Stimulated activated CD8-positive, alpha-beta memory T cell treated with anti-CD3 and anti-CD28 coated beads, Interleukin-15, amount 100 ng/mL, for 4 hours (primary cell): ENCODE measurements around the gene TAL1.
"Not testable (repeated sequence)": the region's sequence is repeated elsewhere in the genome, so short reads cannot be mapped to it uniquely, and the experiment has no call there.

ENCODE experiments used
- DNase-seq, 2 donors: peaks; one replicate each; pipeline ENCODE4 v3.0.0-alpha.2; 2020; ENCODE audit warnings: low read depth in 2 of 2

TAL1 gene

DNA sequence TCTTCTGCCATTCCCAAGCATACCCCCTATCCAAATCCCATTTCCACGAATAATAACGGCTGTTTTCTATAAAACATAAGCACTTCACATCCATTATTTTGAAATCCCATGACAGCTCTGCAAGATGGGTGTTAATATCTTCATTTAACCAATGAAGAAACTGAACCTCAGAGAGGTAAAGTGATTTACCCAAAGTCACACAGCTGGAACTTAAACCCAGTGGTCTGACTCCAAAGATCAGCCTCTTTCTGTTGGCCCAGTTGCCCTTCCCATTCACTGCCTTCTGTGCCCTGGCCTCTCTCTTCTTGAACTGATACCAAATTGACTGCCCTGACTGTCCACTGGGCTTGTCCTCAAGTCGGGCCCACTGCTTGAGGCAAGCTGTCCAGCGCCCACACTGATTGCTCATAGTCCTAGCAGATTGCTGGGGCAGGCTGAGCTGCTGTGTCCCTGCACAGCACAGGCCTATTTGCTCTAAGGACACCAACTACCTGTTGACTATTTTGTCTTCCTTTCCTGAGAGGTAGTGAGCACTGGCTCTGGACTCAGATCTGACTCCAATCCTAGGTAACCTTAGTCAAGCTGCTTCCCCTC, 19.3 kb downstream of the TAL1 start:
- DNase-seq = no peak

DNA sequence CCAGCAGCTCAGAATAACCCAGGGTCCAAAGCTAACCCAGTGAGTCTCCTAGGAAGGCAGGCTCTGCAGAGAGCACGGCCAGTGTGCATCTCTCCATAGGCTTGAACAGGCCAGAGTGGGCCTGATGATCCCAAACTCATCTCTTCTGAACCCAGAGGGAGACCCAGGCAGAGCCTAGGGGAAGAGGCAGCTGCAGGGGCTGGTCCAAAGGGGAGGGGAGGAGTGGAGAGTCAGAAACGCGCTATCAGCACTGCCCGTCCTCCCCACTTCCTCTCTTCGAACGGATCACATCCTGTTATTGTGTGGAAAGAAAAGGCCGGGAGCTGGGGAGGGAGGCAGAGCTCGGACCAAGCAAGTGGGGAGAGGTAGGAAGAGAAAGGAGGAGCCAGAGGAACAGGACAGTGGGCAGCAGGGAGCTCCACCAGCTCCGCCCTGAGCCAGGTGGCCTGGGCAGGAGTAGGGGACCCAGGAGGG, 20.2 kb downstream of the TAL1 start:
- no peak for DNase-seq

DNA sequence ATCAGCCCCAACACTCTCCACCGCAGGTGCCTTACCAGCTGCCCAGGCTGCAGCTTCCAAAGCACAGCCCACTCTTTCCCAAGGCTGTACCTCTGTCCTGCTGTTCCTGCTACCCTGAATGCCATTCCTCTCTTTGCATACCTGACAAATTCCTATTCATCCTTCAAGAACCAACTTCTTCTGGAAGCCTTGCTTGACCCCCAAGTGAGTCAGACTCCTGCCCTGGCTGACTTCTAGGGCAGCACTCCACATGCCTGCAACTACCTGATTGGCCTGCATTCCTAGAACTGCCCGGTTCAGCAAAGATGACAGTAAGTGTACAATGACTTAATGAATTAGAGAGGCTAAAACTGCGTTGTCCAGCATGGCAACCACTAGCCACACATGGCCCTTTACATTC, 21.4 kb downstream of the TAL1 start:
- DNase-seq = no peak

DNA sequence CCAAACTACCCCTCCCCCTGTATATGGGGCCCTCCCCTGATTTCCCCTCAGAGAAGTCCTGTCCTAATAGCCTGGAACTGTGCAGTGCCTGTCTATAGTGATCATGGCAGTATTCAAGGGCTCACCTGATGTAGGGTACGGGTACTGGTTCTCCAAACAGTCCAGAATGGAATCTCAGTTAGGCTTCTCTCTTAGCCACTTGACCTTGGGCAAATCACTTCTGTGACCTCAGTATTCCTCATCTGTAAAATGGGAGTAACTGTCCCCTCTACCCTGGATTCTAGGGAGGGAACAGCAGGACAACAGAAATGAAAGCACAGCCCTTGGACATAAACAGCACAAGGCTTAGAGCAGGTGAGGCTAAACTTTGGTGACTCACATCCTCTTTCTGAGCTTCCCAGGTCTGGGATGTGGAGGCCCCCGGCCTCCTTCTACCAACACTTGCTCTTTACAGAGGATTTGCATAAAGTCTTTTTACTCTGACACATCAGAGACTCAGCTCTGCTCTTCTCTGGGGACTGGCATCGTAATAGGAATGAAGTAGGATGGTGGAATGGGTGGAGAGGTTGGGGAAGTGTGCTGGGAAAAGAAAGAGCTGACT, 22.2 kb downstream of the TAL1 start:
- no peak for DNase-seq

DNA sequence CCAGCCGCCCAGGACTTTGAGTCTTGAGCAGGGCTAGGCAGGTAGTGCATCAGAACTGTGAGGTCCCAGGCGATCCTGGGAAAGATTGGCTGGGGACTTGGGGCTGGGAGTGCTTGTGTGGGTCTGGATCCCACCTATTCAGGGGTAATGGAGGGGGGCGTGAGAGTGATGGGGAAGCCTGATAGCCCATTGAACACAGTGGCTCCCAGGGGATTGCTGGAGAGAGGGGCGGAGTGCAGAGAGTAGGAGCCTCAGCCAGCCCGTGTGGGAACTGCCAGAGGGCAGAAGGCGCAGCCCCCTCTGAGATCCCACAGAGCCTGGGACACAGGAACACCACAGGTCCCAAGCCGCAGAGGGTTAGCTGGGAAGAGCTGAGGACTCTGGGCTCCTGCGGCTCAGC, 22.9 kb downstream of the TAL1 start:
- DNase-seq = no peak

DNA sequence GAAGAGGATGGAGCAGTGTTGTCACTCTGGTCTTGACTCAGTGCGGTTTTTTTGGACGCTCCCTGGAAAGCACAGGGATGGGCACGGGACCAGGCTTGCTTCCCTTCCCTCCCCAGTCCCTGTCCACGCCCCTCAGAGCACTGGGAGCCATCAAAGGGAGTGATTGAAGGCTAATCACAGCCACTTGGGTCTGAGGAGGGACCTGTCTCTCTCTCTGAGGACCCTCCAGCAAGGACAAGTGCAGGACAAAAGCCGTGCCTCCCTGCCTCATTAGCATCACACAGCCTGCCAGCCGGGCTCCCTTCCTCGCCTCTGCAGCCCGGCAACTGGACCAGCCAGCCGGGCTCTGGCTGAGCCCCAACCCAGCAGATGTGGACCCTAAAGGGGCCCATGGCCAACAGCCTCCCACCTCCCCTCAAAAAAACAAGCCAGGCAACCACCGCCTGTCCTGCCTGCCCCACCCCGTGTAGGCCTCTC, 23.6 kb downstream of the TAL1 start:
- no peak for DNase-seq

DNA sequence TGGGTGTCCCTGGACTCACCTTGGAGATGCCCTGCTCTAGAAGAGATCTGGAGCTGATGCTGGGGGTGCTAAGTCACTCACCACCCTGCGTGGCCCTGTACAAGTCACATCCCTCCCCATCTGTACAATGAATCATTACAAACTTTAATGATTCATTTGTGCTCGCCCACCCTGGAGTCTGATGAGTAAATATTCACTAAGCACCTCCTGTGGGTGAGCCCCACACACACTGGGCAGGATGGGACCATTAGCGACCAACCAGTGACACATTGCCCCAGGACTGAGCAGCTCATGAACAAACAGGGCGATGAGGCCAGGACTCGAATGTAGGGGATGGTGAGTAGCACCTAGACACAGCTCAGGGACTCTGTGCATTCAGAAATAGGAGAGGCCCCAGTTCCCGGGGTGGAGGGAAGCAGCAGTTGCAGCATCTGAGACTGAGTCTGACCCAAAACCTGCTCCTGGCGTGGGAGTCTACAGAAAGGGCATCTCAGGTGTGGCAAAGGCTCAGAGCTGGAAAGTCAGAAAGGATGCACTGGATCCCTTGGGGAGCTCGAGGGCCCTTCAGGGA, 24.1 kb downstream of the TAL1 start:
- DNase-seq = no peak

DNA sequence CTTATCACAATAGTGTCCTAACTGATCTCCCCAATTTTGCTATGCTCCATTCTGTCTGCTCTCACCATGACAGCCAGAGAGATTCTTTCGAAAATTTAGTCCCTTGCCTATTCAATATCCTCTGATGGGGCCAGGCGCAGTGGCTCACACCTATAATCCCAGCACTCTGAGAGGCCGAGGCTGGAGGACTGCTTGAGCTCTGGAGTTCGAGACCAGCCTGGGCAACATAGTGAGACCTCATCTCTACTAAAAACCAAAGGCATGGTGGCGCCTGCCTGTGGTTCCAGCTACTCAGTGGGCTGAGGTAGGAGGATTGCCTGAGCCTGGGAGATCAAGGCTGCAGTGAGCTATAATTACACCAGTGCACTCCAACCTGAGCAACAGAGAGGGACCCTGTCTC, 26.1 kb downstream of the TAL1 start:
- no peak for DNase-seq

DNA sequence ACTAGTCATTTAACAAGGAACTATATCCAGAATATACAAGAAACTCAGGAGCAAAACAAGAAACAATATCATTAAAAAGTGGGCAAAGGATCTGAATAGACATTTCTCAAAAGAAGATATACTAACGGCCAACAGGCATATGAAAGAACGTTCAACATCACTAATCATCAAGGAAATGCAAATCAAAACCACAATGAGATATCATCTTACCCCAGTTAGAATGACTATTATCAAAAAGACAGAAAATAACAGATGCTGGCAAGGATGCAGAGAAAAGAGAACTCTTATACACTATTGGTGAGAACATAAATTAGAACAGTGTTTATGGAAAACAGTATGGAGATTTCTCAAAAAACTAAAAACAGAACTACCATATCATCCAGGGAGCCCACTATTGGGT, 28.5 kb downstream of the TAL1 start:
- not testable (repeated sequence) for DNase-seq

DNA sequence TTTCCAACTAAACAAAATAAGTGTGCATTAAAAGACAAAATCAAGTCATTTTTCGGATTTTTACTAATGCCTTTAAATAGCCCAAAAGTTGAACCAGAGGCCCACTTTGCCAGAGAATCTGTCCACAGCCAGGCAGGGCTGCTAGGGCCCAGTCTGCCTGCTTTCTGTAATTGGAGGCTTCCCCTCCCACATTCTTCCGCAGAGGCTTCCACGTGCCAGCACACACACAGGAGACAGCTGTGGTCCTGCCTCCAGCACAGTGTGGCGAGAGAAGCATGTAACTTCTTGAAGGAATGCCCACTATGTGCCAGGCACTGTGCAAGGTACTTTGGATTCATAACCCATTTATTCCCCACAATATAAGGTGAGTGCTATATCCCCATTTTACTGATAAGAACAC, 30.8 kb downstream of the TAL1 start:
- no peak for DNase-seq

DNA sequence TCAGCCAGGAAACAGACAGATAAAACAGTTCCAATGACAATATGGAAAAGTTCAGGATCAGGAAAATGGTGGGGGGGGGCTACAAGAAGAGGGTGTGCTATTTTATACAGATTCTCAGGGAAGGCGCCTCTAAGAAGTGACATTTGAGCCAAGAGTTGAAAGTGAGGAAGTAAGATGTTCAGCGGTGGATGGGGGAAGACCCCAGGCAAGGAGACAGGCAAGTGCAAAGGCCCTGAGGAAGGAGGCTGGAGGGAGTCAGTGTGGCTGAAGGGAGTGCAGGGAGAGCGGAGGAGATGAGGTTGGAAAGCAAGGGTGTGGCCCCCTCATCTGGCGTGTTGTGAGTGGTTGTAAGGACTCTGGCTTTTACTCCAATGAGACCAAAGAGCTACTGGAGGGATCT, 33.8 kb downstream of the TAL1 start:
- DNase-seq = no peak

DNA sequence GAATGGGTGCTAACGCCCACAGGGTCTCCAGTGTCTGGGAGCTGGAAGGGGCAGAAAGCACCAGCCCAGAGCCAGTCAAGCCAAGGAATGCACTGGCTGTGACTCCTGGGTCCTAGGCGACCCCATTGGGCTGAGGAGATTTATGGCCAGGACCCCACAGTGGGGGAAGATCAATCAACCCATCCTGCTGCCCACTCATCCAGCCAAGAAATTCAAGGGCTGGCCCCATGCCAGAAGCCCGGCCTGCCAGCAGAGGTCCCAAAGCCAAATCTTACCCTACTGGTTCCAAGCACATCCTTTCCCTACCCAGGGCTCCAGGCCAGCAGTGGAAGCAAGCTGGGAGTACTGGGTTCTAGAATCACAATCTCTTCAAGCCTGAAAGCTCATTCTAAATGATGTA, 35.4 kb downstream of the TAL1 start:
- no peak for DNase-seq

DNA sequence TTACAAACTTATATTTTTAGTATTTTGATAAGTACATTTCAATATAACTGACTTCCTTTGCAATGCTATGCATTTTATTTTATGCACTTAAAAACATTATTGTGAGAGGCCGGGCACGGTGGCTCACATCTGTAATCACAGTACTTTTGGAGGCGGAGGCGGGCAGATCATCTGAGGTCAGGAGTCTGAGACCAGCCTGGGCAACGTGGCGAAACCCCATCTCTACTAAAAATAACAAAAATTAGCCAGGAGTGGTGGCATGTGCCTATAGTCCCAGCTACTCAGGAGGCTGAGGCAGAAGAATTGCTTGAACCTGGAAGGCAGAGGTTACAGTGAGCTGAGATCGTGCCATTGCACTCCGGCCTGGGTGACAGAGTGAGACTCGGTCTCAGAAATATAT, 36.0 kb downstream of the TAL1 start:
- not testable (repeated sequence) for DNase-seq

DNA sequence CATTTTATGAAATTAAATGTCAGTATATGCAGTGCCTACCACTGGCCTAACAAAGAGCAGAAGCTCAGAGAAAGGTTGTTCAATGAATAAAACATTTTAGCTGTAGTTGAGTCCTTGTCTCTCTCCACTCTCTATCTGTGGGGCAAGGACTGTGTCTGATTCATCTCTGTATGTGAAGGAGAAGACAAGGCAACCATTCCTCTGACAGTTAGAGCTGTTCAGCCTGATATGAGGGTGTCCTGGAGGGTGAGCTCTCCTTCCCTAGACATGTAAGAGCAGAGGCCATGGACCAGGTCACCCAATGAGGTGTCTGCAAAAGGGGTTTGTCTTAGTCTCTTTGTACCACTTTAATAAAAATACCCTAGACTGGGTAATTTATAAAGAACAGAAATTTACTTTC, 37.7 kb downstream of the TAL1 start:
- no peak for DNase-seq

DNA sequence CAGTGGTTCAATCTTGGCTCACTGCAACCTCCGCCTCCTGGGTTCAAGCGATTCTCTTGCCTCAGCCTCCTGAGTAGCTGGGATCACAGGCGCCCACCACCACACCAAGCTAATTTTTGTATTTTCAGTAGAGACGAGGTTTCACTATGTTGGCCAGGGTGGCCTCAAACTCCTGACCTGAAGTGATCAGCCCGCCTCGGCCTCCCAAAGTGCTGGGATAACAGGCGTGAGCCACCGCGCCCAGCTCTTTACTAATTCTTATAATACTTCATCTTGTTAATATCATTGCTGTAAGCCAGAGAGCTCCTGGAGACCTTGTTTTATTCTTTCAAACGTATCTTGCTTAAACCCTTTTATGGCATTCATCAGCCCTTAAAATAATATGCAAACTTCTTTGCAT, 38.5 kb downstream of the TAL1 start:
- not testable (repeated sequence) for DNase-seq

DNA sequence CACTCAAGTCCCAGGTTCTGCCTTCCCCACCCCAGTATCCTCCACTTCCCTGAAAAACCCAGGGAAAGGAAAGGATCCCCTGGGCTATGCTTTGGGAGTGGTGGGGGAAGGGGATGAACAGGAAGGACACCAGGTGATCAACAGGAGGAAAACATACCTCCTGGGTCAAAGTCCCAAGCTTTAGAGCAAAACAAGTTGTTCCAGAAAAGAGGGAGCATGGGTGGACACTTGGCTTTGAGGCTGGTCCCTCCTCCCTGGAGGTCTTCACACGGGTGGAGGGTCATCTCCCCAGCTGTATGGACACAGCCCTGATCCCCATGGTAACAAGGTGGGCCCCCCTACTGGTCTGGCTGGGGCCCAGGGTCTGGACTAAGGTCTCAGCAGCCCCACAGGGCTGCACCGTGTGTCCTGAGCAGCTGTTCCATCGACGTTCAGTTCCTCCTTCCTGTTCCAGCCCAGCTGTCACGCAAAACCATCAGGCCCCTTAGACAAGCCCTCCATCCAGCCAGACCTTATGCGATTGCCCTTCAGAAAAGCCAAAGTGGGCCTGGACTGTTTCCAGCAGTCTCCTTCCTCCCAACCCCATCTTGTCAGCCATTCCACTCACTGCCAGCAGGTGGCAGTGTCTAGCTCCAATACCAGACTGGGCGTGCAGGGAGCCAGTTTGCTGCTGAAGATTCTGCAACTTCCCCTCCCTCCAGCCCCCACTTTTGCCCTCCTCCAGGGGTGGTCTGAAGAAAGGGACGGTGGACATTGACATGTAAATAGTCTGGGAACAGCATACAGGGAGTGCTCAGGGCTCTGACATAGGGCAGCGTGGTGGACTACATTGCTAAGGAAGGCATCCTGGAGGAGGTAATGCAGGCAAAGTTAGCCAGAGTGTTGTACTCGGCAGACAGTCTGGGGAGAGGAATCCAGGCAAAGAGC, 39.3 kb downstream of the TAL1 start:
- peak; percentile 30 to 35 for DNase-seq

DNA sequence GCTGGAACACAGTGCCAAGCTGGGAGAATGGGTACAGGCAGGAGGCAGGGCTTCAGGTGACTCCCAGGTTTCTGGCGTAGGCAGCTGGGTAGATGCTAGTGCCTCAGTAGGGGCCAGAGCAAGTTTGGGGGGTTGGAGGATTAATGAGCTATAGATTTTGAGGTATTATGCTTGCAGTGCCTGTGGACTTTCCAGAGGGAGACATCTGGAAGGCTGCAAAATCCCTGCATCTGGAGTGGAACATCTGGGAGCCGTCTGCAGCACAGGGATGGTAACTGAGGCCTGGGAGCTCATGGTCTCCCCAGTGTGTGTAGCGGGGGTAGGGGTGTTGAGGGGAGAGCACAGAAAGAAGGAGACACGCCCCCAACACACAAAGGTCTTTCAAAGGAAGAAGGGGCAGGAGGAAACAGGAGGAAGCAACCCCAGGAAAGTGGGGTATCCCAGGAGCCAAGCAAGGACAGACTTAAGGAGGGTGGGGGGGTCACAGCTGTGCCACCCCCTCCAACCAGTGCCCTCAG, 40.0 kb downstream of the TAL1 start:
- DNase-seq = no peak

DNA sequence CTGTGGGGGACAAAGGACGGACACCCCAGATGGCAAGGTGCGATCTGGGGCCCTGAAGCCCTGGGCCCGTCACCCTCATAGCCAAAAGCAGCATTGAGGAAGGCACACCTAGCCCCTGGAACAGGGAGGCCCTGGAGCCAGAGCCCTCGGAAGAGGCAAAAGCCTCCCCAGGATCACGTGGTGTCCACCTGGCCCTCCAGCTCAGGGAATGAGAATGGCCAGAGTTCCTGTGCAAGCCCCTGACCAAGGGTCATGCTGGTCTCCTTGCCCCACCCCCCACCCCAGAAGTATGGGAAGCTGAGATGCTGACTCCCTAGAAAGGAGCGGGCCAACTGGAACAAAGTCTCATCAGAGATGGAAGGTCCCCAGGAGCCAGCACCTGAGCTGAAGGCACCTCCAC, 41.2 kb downstream of the TAL1 start:
- no peak for DNase-seq

DNA sequence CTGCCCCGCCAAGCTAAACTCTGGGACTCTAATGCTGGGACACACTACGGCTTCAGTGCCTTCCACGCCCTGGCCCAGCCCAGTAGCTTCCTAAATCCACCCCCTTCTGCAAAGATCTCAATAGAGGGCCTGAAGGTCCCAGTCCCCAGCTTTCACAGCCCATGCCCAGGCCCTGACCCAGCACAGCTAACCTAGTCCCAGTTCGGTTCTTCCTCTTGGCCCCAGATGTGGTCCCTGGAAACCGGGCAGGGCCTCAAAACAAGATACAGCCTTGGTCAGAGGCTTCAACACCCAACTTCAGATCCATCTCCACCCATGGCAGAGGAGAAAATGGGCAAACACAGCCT, 41.5 kb downstream of the TAL1 start:
- DNase-seq = no peak

DNA sequence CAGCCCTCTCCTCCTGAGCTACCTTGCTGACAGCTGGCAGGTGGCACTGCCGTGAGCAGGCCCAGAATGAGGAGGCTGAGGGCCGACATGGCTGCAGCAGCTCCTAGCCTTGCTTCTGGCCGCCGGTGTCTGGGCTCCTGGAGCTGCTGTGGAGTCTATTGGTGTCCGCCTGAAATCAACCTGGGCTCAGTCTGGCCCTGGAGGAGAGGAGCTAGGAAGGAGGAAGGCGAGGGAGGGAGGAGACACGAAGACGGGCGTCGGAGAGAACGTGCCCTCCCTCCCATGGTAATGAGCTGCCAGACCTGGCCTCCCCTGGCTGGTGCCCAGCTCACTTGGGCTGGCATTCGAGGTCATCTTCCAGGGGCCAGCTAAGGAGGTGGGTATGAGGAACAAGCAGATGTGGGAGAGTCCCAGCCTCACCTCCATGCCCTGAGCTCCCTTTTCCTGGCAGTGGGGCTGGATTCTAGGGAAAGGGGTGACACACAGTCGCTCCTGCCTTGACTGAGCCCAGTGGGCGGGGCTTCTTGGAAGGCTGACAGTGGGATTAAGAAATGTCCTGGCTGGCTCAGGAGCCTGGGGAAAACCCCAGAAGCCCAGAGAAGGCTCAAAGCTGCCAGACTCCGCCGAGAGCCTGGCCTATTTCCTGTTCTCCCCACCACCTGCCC, 42.0 kb downstream of the TAL1 start, which contains the start of gene PDZK1IP1:
Gene PDZK1IP1 (minus strand): TSS at position 193 of the 665 bp plus-strand sequence. CDS start 104 bp downstream, at position 89.
- DNase-seq = no peak
